ENCODE results near the gene PPOX.

DNA sequence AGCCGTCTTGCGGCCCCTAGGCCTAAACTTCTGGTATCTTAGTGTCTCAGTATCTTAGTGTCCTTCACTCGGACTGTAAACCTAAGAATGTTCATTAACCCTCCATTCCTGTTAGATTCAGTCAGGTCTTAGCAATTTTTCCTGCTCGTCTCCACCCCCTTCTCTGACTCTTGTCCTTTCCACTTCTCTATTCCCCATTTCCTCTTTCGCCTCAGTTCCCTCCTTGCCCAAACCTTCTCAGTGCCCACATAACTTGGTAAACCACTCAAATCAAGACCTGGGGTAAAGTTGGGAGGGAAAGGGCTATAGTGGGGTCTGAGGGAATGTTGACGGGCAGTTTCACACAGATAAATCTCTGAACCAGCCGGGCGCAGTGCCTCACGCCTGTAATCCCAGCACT lies 48.1 kb downstream of the PPOX start:
- TF ChIP-seq, protein P1, sequence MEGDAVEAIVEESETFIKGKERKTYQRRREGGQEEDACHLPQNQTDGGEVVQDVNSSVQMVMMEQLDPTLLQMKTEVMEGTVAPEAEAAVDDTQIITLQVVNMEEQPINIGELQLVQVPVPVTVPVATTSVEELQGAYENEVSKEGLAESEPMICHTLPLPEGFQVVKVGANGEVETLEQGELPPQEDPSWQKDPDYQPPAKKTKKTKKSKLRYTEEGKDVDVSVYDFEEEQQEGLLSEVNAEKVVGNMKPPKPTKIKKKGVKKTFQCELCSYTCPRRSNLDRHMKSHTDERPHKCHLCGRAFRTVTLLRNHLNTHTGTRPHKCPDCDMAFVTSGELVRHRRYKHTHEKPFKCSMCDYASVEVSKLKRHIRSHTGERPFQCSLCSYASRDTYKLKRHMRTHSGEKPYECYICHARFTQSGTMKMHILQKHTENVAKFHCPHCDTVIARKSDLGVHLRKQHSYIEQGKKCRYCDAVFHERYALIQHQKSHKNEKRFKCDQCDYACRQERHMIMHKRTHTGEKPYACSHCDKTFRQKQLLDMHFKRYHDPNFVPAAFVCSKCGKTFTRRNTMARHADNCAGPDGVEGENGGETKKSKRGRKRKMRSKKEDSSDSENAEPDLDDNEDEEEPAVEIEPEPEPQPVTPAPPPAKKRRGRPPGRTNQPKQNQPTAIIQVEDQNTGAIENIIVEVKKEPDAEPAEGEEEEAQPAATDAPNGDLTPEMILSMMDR (IDR thresholded peaks at IDR 0.05), result no peak
- no peak for TF ChIP-seq POLR2A (IDR thresholded peaks at IDR 0.05)
- no peak for TF ChIP-seq POLR2AphosphoS5 (IDR thresholded peaks at IDR 0.05)
- no peak for TF ChIP-seq EP300 (IDR thresholded peaks at IDR 0.05; ENCODE audit: low read depth)
